Karpas-422 (cell line): ENCODE data around the gene TAS1R1. TPM values are rescaled to one million over a fixed set of nuclear protein-coding genes. Genes with fewer than 3 reads are reported as not detected.
A peak's percentile ranks its signal among the peaks of the same experiment; 100 is the strongest.
"Not testable (repeated sequence)": the region's sequence is repeated elsewhere in the genome, so short reads cannot be mapped to it uniquely, and the experiment has no call there.

Experiments used
- DNase-seq: peaks from one replicate; pipeline ENCODE4 v3.0.0-alpha.2; 2015
- H2AFZ ChIP-seq: fragments of 200-600 bp; sonication (generic); 2 replicates; pipeline ENCODE4 v1.6.1; 2014; ENCODE audit warnings: antibody characterized with exemption, low read length, mixed read lengths
- H3K27ac ChIP-seq: fragments of 200-600 bp; sonication (generic); 2 replicates; pipeline ENCODE4 v1.5.1; 2014; ENCODE audit warnings: mild to moderate bottlenecking, low read length, moderate library complexity
- H3K27me3 ChIP-seq: fragments of 200-600 bp; sonication (generic); 2 replicates; pipeline ENCODE4 v1.6.1; 2014; ENCODE audit warnings: low read length, mixed read lengths
- H3K36me3 ChIP-seq: fragments of 200-600 bp; sonication (generic); 2 replicates; pipeline ENCODE4 v1.6.1; 2014; ENCODE audit warnings: low read length, mixed read lengths; ENCODE audit not compliant: insufficient read depth
- H3K4me1 ChIP-seq: fragments of 200-600 bp; sonication (generic); 2 replicates; pipeline ENCODE4 v1.6.1; 2014; ENCODE audit warnings: mild to moderate bottlenecking, low read length, mixed read lengths
- H3K4me2 ChIP-seq: fragments of 200-600 bp; sonication (generic); 2 replicates; pipeline ENCODE4 v1.6.1; 2014; ENCODE audit warnings: low read length, low read depth, mild to moderate bottlenecking; ENCODE audit not compliant: poor library complexity, severe bottlenecking
- H3K4me3 ChIP-seq: fragments of 200-600 bp; sonication (generic); 2 replicates; pipeline ENCODE4 v1.5.1; 2014; ENCODE audit warnings: mild to moderate bottlenecking, antibody characterized with exemption, low read length, mixed read lengths
- H3K79me2 ChIP-seq: fragments of 200-600 bp; sonication (generic); 2 replicates; pipeline ENCODE4 v1.6.1; 2014; ENCODE audit warnings: mild to moderate bottlenecking, low read length, mixed read lengths
- H3K9ac ChIP-seq: fragments of 200-600 bp; sonication (generic); 2 replicates; pipeline ENCODE4 v1.6.0; 2014; ENCODE audit warnings: low read length
- H3K9me2 ChIP-seq: fragments of 200-600 bp; sonication (generic), shearing (Covaris generic); replicated peaks from 2 replicates; pipeline ENCODE4 v1.6.0; 2014; ENCODE audit warnings: mild to moderate bottlenecking, low read length, moderate library complexity; ENCODE audit not compliant: insufficient read depth
- H3K9me3 ChIP-seq: fragments of 300-700, 200-600 bp; sonication (generic); 2 replicates; pipeline ENCODE4 v1.6.1; 2014; ENCODE audit warnings: low read length, mixed read lengths
- H4K20me1 ChIP-seq: fragments of 200-600 bp; sonication (generic); 2 replicates; pipeline ENCODE4 v1.6.1; 2014; ENCODE audit warnings: mild to moderate bottlenecking, antibody characterized with exemption, low read length, low read depth; ENCODE audit not compliant: insufficient read depth
- total RNA-seq: library from RNA; depleted of rRNA; stranded (reverse); fragments of >200 nt; shearing (Covaris generic); gene quantifications from 2 replicates; pipeline ENCODE4 v1.2.3, GENCODE V29; 2014; ENCODE audit warnings: low replicate concordance

The TAS1R1 gene
- total RNA-seq, 1 experiment from 2014 or later, result not detected

DNA sequence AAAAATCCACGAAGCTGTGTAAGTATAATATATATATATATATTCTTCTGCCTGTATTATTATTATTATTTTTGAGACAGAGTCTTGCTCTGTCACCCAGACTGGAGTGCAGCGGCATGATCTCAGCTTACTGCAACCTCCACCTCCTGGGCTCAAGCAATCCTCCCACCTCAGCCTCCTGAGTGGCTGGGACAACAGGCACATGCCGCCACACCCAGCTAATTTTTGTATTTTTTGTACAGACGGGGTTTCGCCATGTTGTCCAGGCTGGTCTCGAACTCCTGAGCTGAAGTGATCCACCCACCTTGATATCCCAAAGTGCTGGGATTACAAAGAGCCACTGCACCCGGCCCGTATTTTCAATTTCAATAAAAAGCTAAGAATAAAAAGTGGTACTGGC is 44.9 kb downstream of the TAS1R1 start:
- Histone ChIP-seq H3K79me2 (peaks cover 29% of the 10 kb centered on the region), H3K9ac (peak overlapping the region; percentile 81), H3K4me3 (peak overlapping the region; percentile 91), H3K4me1 (peaks cover 32% of the 10 kb centered on the region), H3K4me2 (peak overlapping the region; percentile 100)
- H4K20me1 ChIP-seq, H3K9me2 ChIP-seq, DNase-seq, H3K36me3 ChIP-seq, H3K9me3 ChIP-seq, H2AFZ ChIP-seq, H3K27me3 ChIP-seq, H3K27ac ChIP-seq: not testable (repeated sequence)

- Histone ChIP-seq H3K9ac (peak overlapping the region; percentile 81), H3K4me2 (peak overlapping the region; percentile 100), H3K9me3 (no peaks in the 10 kb centered on the region), H4K20me1 (0 out of 2 replicates have a peak, but pooled peaks cover 2% of the 10 kb centered on the region), H3K9me2 (no peaks in the 10 kb centered on the region), H3K4me1 (peaks cover 32% of the 10 kb centered on the region), H3K79me2 (peaks cover 29% of the 10 kb centered on the region), H3K27ac (peak overlapping the region; percentile 10; the same call in 1 of the 2 replicates), H3K4me3 (peak overlapping the region; percentile 91), H3K27me3 (no peaks in the 10 kb centered on the region), H3K36me3 (peaks cover 3% of the 10 kb centered on the region; the same call in 1 of the 2 replicates), H2AFZ (no peak overlapping the region)
- peak; percentile 40 for DNase-seq
Measured at GRCh38 chr1:6600410-6601048, 45.4 kb downstream of the TAS1R1 start.

DNA sequence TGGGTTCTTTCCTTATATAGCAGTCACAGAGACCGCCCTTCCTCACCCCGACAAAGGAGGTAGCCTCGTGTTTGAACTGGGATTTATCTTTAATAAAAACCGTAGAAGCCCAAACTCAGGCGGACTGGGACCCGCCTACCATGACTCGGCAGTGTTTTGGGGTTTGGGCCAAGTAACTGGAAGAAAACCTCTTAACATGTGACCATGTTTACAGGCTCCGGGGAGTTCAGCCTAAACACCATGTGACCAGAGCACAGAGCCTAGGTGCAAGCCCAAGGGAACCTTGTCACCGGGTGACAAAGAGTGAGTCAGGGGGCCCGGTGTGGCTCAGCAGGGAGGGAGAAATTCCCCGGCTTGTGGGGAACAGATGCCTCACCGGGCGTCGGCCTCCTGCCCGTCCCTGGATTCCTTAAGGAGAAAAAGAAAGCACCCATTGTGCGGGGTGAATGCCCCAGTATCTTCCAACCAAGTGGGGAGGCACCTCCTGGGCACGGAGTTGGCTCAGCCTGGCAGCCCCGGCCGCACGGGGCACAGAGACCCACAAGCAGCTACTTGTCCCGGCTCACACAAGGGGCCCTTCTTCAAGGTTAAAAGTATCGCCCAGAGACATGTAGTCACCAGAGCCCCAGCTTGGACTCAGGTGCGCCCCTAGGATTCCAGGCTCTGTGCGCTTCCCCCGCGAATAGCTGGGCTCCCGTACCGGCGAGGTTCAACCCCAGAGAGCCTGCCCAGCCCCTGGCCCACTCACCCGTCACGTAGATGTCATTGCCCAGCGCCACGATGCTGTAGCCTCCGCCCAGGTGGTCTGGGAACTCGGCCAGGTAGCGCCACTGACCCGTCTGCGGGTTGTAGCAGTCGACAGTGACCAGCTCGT is 46.2 kb downstream of the TAS1R1 start:
- no peak overlapping the region for H3K27ac ChIP-seq
- H3K4me2 ChIP-seq, result peak overlapping the region; percentile 100
- no peaks in the 10 kb centered on the region for H3K9me2 ChIP-seq
- H3K27me3 ChIP-seq, result no peaks in the 10 kb centered on the region
- peaks cover 32% of the 10 kb centered on the region for H3K4me1 ChIP-seq
- peaks cover 3% of the 10 kb centered on the region; the same call in 1 of the 2 replicates for H3K36me3 ChIP-seq
- H3K4me3 ChIP-seq, result peak overlapping the region; percentile 91
- peak overlapping the region; percentile 81 for H3K9ac ChIP-seq
- DNase-seq, result peak; percentile 76
- peaks cover 29% of the 10 kb centered on the region for H3K79me2 ChIP-seq
- H3K9me3 ChIP-seq, result no peaks in the 10 kb centered on the region
- H2AFZ ChIP-seq, result peak overlapping the region; percentile 28; the same call in 1 of the 2 replicates
- H4K20me1 ChIP-seq, result no peaks in the 10 kb centered on the region

DNA sequence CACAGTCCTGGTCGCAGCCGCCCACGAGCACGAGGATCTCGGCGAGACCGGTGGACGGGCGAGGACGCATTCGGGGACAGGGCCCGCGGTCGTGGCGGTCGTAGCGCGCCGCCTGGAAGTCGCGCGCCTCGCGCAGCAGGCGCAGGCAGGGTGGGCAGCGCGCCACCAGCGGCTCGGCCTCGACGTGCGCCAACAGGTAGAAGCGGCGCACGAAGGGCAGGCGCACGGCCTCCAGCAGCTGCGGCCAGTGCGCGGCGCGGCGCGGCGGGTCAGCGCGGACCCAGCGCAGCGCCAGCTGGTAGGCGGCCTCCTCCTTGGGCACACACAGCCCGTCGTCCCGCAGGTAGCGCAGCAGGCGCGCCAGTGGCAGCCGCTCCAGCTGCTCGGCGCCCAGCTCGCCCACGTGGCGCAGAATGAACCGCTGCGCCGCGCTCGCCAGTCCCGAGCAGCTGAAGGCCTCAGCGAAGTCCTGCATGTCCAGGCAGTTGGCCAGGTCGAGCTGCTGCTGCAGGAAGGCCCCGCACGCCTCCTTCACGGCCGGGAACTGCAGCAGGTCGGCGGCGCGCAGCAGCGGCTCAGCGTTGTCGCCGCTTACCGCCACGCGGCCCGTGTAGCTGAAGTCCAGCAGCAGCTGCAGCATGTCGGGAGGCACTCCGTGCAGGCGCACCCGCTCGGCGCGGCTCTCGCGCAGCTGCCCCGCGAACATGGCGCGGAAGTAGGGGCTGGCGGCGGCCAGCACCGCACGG is 47.0 kb downstream of the TAS1R1 start:
- Histone ChIP-seq H3K4me1 (peaks cover 32% of the 10 kb centered on the region), H3K9me2 (no peaks in the 10 kb centered on the region), H4K20me1 (no peaks in the 10 kb centered on the region), H3K9ac (peak overlapping the region; percentile 81), H3K4me3 (peak overlapping the region; percentile 91), H2AFZ (peak overlapping the region; percentile 28; the same call in 1 of the 2 replicates), H3K4me2 (peak overlapping the region; percentile 100), H3K27ac (no peak overlapping the region), H3K36me3 (peaks cover 3% of the 10 kb centered on the region; the same call in 1 of the 2 replicates), H3K79me2 (peaks cover 29% of the 10 kb centered on the region), H3K9me3 (no peaks in the 10 kb centered on the region), H3K27me3 (no peaks in the 10 kb centered on the region)
- no peak for DNase-seq

DNA sequence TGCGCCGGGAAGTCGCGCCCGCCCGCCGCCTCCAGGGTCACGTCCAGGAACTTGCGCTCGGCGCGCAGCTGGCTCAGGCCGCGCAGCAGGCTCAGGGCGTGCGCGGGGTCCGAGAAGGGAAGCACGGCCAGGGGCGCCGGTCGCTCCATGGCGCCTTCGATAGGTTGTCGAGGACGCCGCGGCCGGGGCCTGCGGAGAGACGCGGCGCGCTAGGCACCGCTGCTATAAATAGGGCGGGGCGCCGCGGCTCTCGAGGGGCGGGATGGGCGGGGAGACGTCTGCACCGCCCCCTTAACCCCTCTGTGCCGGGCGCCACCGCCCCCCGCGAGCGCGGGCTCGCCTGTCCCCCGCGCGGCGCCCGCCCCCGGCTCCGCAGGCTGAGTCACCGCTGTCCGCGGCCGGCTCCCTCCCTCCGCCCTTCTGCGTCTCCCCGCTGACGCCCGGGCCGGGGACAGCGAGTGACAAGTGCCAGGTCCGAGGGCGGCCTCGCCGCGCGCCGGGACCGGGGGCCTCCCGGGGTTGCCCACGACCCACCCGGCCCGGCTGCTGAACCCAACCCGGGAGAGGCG is 47.6 kb downstream of the TAS1R1 start, which contains the start of gene KLHL21:
KLHL21 (minus strand) TSS at position 201 of the 569 bp plus-strand sequence; CDS start at position 149, 52 bp downstream.
- H4K20me1 ChIP-seq, result no peaks in the 10 kb centered on the region
- peaks cover 3% of the 10 kb centered on the region; the same call in 1 of the 2 replicates for H3K36me3 ChIP-seq
- H3K27ac ChIP-seq, result no peak within 1 kb of the TSS
- H3K79me2 ChIP-seq, result peaks cover 29% of the 10 kb centered on the region
- H2AFZ ChIP-seq, result peak within 1 kb of the TSS; percentile 67; the same call in 1 of the 2 replicates
- H3K9ac ChIP-seq, result peak within 1 kb of the TSS; percentile 81
- no peaks in the 10 kb centered on the region for H3K27me3 ChIP-seq
- no peaks in the 10 kb centered on the region for H3K9me2 ChIP-seq
- peaks cover 32% of the 10 kb centered on the region for H3K4me1 ChIP-seq
- DNase-seq, result peak; percentile 90
- peak within 1 kb of the TSS; percentile 91 for H3K4me3 ChIP-seq
- no peaks in the 10 kb centered on the region for H3K9me3 ChIP-seq
- H3K4me2 ChIP-seq, result peak within 1 kb of the TSS; percentile 100

DNA sequence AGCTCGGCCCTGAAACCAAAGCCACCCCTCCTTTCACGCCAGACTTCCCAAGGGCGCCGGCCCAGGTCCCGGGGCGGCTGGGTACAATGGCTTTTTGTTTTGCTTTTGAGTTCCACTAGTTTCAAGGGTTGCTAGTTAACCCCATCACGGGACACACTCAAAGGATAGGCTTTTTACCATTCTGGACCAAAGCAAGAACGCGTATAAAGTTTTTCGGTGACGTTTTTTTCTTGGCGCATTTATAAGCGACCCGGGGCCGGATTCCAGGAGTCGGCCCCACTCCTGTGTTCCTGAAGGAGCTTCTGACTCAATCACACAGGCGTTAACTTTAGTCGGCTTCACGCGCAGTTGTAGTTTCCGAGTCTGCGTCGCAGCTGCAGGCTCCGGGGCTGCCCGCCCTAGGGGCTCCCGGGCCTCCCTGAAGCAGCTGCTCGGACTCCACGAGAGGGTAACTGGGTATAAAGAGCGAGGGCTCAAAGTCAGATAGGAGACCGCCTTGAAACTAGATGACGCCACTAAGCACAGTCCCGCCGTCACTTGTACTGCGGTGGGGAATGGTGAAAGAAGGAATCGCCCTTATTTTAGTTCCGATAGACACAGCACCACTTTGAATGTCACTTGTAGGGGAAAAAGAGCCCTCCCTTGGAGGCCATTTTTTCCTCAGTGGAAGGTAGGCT is 48.3 kb downstream of the TAS1R1 start:
- DNase-seq, result peak; percentile 41
- peak overlapping the region; percentile 91 for H3K4me3 ChIP-seq
- H3K9me3 ChIP-seq, result no peaks in the 10 kb centered on the region
- peaks cover 3% of the 10 kb centered on the region; the same call in 1 of the 2 replicates for H3K36me3 ChIP-seq
- peak overlapping the region; percentile 100 for H3K4me2 ChIP-seq
- peak overlapping the region; percentile 67; the same call in 1 of the 2 replicates for H2AFZ ChIP-seq
- peak overlapping the region; percentile 81 for H3K9ac ChIP-seq
- no peaks in the 10 kb centered on the region for H4K20me1 ChIP-seq
- H3K27me3 ChIP-seq, result no peaks in the 10 kb centered on the region
- no peak overlapping the region for H3K27ac ChIP-seq
- peaks cover 29% of the 10 kb centered on the region for H3K79me2 ChIP-seq
- H3K4me1 ChIP-seq, result peaks cover 32% of the 10 kb centered on the region
- no peaks in the 10 kb centered on the region for H3K9me2 ChIP-seq

- H3K36me3 ChIP-seq, result peaks cover under 1% of the 10 kb centered on the region; the same call in 1 of the 2 replicates
- H4K20me1 ChIP-seq, result no peaks in the 10 kb centered on the region
- no peak overlapping the region for H3K4me2 ChIP-seq
- no peaks in the 10 kb centered on the region for H3K9me3 ChIP-seq
- peaks cover 26% of the 10 kb centered on the region for H3K79me2 ChIP-seq
- H3K27ac ChIP-seq, result no peak overlapping the region
- no peaks in the 10 kb centered on the region for H3K9me2 ChIP-seq
- H3K4me3 ChIP-seq, result no peak overlapping the region
- no peak overlapping the region; the same call in 1 of the 2 replicates for H2AFZ ChIP-seq
- H3K4me1 ChIP-seq, result peaks cover 32% of the 10 kb centered on the region
- DNase-seq, result peak; percentile 38
- no peak overlapping the region for H3K9ac ChIP-seq
- H3K27me3 ChIP-seq, result no peaks in the 10 kb centered on the region
Measured at GRCh38 chr1:6603915-6604558, 48.9 kb downstream of the TAS1R1 start.
